Endodermal cell (in vitro differentiated cells): ENCODE data around the gene METTL27. TPM values are rescaled to one million over a fixed set of nuclear protein-coding genes. Genes with fewer than 3 reads are reported as not detected.
A peak's percentile ranks its signal among the peaks of the same experiment; 100 is the strongest.

Experiments used
- DNase-seq: peaks from one replicate; pipeline ENCODE4 v3.0.0-alpha.2; 2017
- H3K27ac ChIP-seq: 2 replicates; pipeline ENCODE4 v1.5.1; 2013; ENCODE audit warnings: mild to moderate bottlenecking, low read depth, low read length, moderate library complexity
- H3K27me3 ChIP-seq: 2 replicates; pipeline ENCODE4 v1.6.1; 2013; ENCODE audit warnings: mild to moderate bottlenecking, low read length, moderate library complexity; ENCODE audit not compliant: insufficient read depth, control insufficient read depth, poor library complexity, severe bottlenecking
- H3K36me3 ChIP-seq: 2 replicates; pipeline ENCODE4 v1.7.0; 2013; ENCODE audit warnings: mild to moderate bottlenecking, low read length, moderate library complexity; ENCODE audit not compliant: control insufficient read depth, insufficient read depth
- H3K4me1 ChIP-seq: one replicate; pipeline ENCODE4 v1.7.0; 2013; ENCODE audit warnings: low read length; ENCODE audit not compliant: control insufficient read depth, insufficient read depth
- H3K4me3 ChIP-seq: 2 replicates; pipeline ENCODE4 v1.5.1; 2013; ENCODE audit warnings: mild to moderate bottlenecking, low read length, moderate library complexity
- H3K9ac ChIP-seq: 2 replicates; pipeline ENCODE4 v1.6.1; 2013; ENCODE audit warnings: mild to moderate bottlenecking, low read length, moderate library complexity; ENCODE audit not compliant: poor library complexity, severe bottlenecking; ENCODE audit errors: extremely low read depth
- H3K9me3 ChIP-seq: 2 replicates; pipeline ENCODE4 v1.6.1; 2013; ENCODE audit warnings: mild to moderate bottlenecking, low read length, moderate library complexity; ENCODE audit not compliant: control insufficient read depth
- H3K27ac Mint-ChIP-seq: 2 replicates; pipeline ENCODE4 v1.8.0; 2020; ENCODE audit warnings: mixed read lengths
- H3K27me3 Mint-ChIP-seq: 2 replicates; pipeline ENCODE4 v1.8.0; 2021; ENCODE audit warnings: mild to moderate bottlenecking, mixed read lengths; ENCODE audit not compliant: insufficient read depth
- H3K36me3 Mint-ChIP-seq: 2 replicates; pipeline ENCODE4 v1.8.0; 2020; ENCODE audit warnings: low read depth, mixed read lengths
- H3K4me1 Mint-ChIP-seq: 2 replicates; pipeline ENCODE4 v1.8.0; 2020; ENCODE audit warnings: mixed read lengths
- H3K4me3 Mint-ChIP-seq: 2 replicates; pipeline ENCODE4 v1.8.0; 2020; ENCODE audit warnings: mild to moderate bottlenecking, moderate library complexity, mixed read lengths
- H3K9me3 Mint-ChIP-seq: 2 replicates; pipeline ENCODE4 v1.8.0; 2020; ENCODE audit warnings: mild to moderate bottlenecking, mixed read lengths
- CTCF ChIP-seq: fragments of 200-600 bp; sonication (generic); conservative IDR thresholded peaks from 2 replicates; pipeline ENCODE4 v1.5.0; 2021; ENCODE audit warnings: antibody characterized with exemption, mild to moderate bottlenecking
- WGBS, 2 experiments: methylation state at CpG; one replicate each; pipeline versions ENCODE4 v1.1.5 to v1.1.7; 2013; ENCODE audit warnings: missing lambda C conversion rate in 2 of 2, mixed read lengths in 1 of 2; ENCODE audit not compliant: insufficient coverage in 1 of 2, insufficient read length in 1 of 2; 5-methylcytosine and 5-hydroxymethylcytosine counted together
- total RNA-seq, 2 donors: library from RNA; stranded (reverse); fragmentation: NEBNext Ultra II Directional in 1 of 2; extraction: Animal tissue kit (Norgen Biotek cat#: 25700) in 1 of 2; gene quantifications; 2 replicates in 1 of 2; 3 replicates in 1 of 2; pipeline ENCODE4 v1.2.1, GENCODE V29; 2021

METTL27 gene
- total RNA-seq, 2 donors from 2014 or later = 20.9 to 22.2 TPM

DNA sequence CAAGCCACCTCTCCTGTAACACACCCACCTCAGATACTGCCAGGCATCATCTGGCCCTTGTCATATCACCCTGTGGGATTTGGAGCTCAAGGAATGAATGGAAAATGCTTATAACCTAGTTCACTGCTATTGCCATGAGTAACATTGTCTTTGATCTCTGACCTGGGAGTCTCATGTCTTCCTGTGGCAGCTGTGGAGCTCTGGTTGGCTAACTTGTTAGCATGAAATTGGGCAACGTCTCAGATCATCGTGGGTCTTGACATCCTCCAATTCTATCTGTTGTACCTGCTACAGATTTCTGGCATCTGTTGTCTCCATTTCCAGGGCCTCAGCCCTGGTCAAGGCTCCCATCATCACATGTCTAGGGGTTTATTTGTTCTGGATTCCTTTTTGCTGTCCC, 16.5 kb upstream of the METTL27 start:
- Histone ChIP-seq H3K4me1 (no peaks in the 10 kb centered on the region), H3K4me3 (no peak overlapping the region), H3K36me3 (no peaks in the 10 kb centered on the region), H3K27ac (no peak overlapping the region), H3K27me3 (peaks cover 12% of the 10 kb centered on the region), H3K9me3 (peaks cover 5% of the 10 kb centered on the region), H3K9ac (no peak overlapping the region)
- Mint-ChIP-seq H3K4me1 (no peaks in the 10 kb centered on the region), H3K27me3 (peaks cover 43% of the 10 kb centered on the region), H3K27ac (no peak overlapping the region), H3K9me3 (peaks cover 18% of the 10 kb centered on the region), H3K4me3 (no peak overlapping the region), H3K36me3 (no peaks in the 10 kb centered on the region)
- TF ChIP-seq CTCF = no peak
- 90 to 91% methylated on average over 2 of the region's 2 CpGs for WGBS, 2 experiments
- no peak for DNase-seq

DNA sequence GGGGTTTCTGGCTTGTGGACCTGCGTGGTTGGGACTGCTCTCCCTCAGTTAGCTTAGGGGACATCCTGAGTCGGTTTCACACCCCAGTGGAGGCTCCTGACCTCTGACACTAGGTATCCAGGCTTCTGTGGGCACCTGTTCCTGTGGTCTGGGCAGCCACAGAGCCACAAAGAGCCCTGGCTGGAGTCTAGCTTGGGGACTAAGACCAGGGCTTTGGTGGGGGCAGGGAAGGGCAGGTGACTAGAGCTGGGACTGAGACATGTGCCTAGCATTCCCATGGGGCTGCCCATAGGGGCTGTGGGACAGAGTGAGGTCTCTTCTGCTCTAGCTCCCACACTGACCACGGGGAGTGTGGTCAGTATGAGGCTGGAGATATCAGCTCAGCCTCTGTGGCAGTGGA, 14.6 kb upstream of the METTL27 start:
- Histone ChIP-seq H3K4me1 (no peaks in the 10 kb centered on the region), H3K27me3 (peaks cover 12% of the 10 kb centered on the region), H3K27ac (no peak overlapping the region), H3K9me3 (peaks cover 5% of the 10 kb centered on the region), H3K4me3 (no peak overlapping the region), H3K9ac (no peak overlapping the region), H3K36me3 (no peaks in the 10 kb centered on the region)
- TF ChIP-seq CTCF = no peak
- Mint-ChIP-seq H3K9me3 (peaks cover 18% of the 10 kb centered on the region), H3K4me1 (no peaks in the 10 kb centered on the region), H3K36me3 (no peaks in the 10 kb centered on the region), H3K4me3 (no peak overlapping the region), H3K27ac (no peak overlapping the region), H3K27me3 (peaks cover 48% of the 10 kb centered on the region)
- no peak for DNase-seq
- 40 to 73% methylated on average over 1 to 3 of the region's 3 CpGs for WGBS, 2 experiments

- H3K9ac ChIP-seq = no peak overlapping the region
- Mint-ChIP-seq H3K36me3 (no peaks in the 10 kb centered on the region), H3K4me3 (no peak overlapping the region), H3K27me3 (peaks cover 43% of the 10 kb centered on the region), H3K9me3 (peaks cover 9% of the 10 kb centered on the region), H3K27ac (peak overlapping the region; percentile 64), H3K4me1 (peaks cover 5% of the 10 kb centered on the region)
- peaks cover 7% of the 10 kb centered on the region for H3K9me3 ChIP-seq
- H3K36me3 ChIP-seq = no peaks in the 10 kb centered on the region
- H3K27me3 ChIP-seq = peaks cover 8% of the 10 kb centered on the region
- WGBS, 2 experiments = 90 to 95% methylated on average over 3 to 5 of the region's 5 CpGs
- DNase-seq = no peak
- H3K4me1 ChIP-seq = no peaks in the 10 kb centered on the region
- no peak overlapping the region for H3K27ac ChIP-seq
- TF ChIP-seq CTCF = peak; percentile 41
- H3K4me3 ChIP-seq = no peak overlapping the region
Measured at GRCh38 chr7:73852500-73852899, 10.2 kb upstream of the METTL27 start.
